ENCODE data around the gene JADE2.

The JADE2 gene

GRCh38 chr5:134571693-134572405 is 46.4 kb downstream of the JADE2 start:
- no peak for DNase-seq

- DNase-seq: no peak
Measured at GRCh38 chr5:134572811-134573210, 47.3 kb downstream of the JADE2 start.

GRCh38 chr5:134574521-134574920 is 49.1 kb downstream of the JADE2 start:
- DNase-seq: no peak

GRCh38 chr5:134575316-134575715 is 49.8 kb downstream of the JADE2 start:
- no peak for DNase-seq

- no peak for DNase-seq
Measured at GRCh38 chr5:134576386-134577021, 51.0 kb downstream of the JADE2 start.

GRCh38 chr5:134577022-134577795 is 51.7 kb downstream of the JADE2 start:
- DNase-seq: no peak

- peak; percentile 3 for DNase-seq
Measured at GRCh38 chr5:134577796-134578577, 52.5 kb downstream of the JADE2 start.

- no peak for DNase-seq
Measured at GRCh38 chr5:134578578-134579283, 53.3 kb downstream of the JADE2 start.

GRCh38 chr5:134579284-134579771 is 53.9 kb downstream of the JADE2 start:
- DNase-seq: no peak

- DNase-seq: no peak
Measured at GRCh38 chr5:134580001-134580460, 54.6 kb downstream of the JADE2 start.

- no peak for DNase-seq
Measured at GRCh38 chr5:134581241-134581981, 55.9 kb downstream of the JADE2 start.

- DNase-seq: no peak
Measured at GRCh38 chr5:134582281-134582680, 56.8 kb downstream of the JADE2 start.

GRCh38 chr5:134582941-134583340 is 57.5 kb downstream of the JADE2 start:
- DNase-seq: no peak

GRCh38 chr5:134583766-134584165 is 58.3 kb downstream of the JADE2 start:
- DNase-seq: no peak

- DNase-seq: no peak
Measured at GRCh38 chr5:134584662-134585061, 59.2 kb downstream of the JADE2 start.

GRCh38 chr5:134585966-134586365 is 60.5 kb downstream of the JADE2 start:
- DNase-seq: no peak

- DNase-seq: no peak
Measured at GRCh38 chr5:134586866-134587524, 61.5 kb downstream of the JADE2 start.

- DNase-seq: no peak
Measured at GRCh38 chr5:134590992-134591659, 65.7 kb downstream of the JADE2 start.

- no peak for DNase-seq
Measured at GRCh38 chr5:134592141-134592746, 66.8 kb downstream of the JADE2 start.

- no peak for DNase-seq
Measured at GRCh38 chr5:134594336-134594735, 68.9 kb downstream of the JADE2 start.

Measured in DMS153 (cell line).